MCF 10A (cell line): ENCODE data around the gene RABGAP1. TPM values are rescaled to one million over a fixed set of nuclear protein-coding genes. Genes with fewer than 3 reads are reported as not detected.

Experiments
- BruUV-seq: library from RNA; stranded (reverse); fragments of 400-500 nt; replicated peaks from 2 replicates; lab custom pipeline; 2021; lab: Mats Ljungman, UMichigan
- CTCF ChIA-PET: fragments of 300-600 bp; sonication (Branson Sonifier 250); formaldehyde crosslinking; extraction: SDS; loops from one replicate; lab custom pipeline; 2021; ENCODE audit warnings: antibody characterized with exemption, inconsistent platforms; lab: Yijun Ruan, JAX
- POLR2A ChIA-PET: fragments of 300-600, 350-650 bp; sonication (Branson Sonifier 250); formaldehyde crosslinking; extraction: SDS; loops from one replicate; lab custom pipeline; 2020; ENCODE audit warnings: antibody characterized with exemption, inconsistent platforms; lab: Yijun Ruan, JAX
- DNase-seq: peaks from one replicate; pipeline ENCODE4 v3.0.0-alpha.2; 2018; ENCODE audit not compliant: unreplicated experiment
- H3K27ac Mint-ChIP-seq: one replicate; pipeline ENCODE4 v1.8.0; 2022; ENCODE audit warnings: mild to moderate bottlenecking, low read depth, mixed read lengths; ENCODE audit not compliant: unreplicated experiment
- H3K27me3 Mint-ChIP-seq: one replicate; pipeline ENCODE4 v1.8.0; 2022; ENCODE audit warnings: mixed read lengths; ENCODE audit not compliant: insufficient read depth, unreplicated experiment
- H3K36me3 Mint-ChIP-seq: one replicate; pipeline ENCODE4 v1.8.0; 2022; ENCODE audit warnings: mild to moderate bottlenecking, moderate library complexity, mixed read lengths; ENCODE audit not compliant: insufficient read depth, unreplicated experiment
- H3K4me1 Mint-ChIP-seq: one replicate; pipeline ENCODE4 v1.8.0; 2022; ENCODE audit warnings: mixed read lengths; ENCODE audit not compliant: insufficient read depth, unreplicated experiment
- H3K4me3 Mint-ChIP-seq: one replicate; pipeline ENCODE4 v1.8.0; 2022; ENCODE audit warnings: mild to moderate bottlenecking, moderate library complexity, mixed read lengths; ENCODE audit not compliant: unreplicated experiment
- H3K9me3 Mint-ChIP-seq: one replicate; pipeline ENCODE4 v1.8.0; 2022; ENCODE audit warnings: mixed read lengths; ENCODE audit not compliant: unreplicated experiment
- intact Hi-C: fragments of 100-400 bp; cut with micrococcal nuclease; formaldehyde crosslinking; loops from 2 replicates; pipeline ENCODE4 v1.14.1; 2022
- total RNA-seq: library from RNA; stranded (reverse); gene quantifications from 2 replicates; pipeline ENCODE4 v1.2.3, GENCODE V29; 2022
- TF ChIP-seq, protein P1 (sequence below): fragments of 200-600 bp; IDR thresholded peaks from one replicate; pipeline ENCODE4 v1.8.0; 2022; ENCODE audit warnings: antibody characterized with exemption, mild to moderate bottlenecking; ENCODE audit not compliant: unreplicated experiment

RABGAP1 gene
- total RNA-seq, 1 experiment from 2014 or later, result 43.1 TPM

DNA sequence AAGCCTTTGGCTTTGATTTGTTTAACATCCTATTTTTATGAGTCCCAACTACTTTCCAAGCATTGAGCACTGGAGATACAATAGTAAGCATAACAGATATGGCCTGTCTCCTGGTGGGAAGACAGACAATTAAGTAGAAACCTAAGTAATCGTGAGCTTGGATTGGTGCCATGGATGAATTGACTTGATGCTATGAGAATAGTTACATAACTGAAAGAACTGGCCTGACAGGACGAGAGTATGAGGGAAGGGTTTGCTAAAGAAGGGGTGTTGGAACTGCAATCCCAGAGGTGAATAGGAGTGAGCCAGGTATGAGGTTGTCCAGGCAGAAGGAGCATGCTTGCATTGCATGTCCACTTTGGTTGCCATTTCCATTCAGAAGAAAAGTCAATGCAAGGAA is 145.1 kb downstream of the RABGAP1 start:
- no peak overlapping the region for H3K27ac Mint-ChIP-seq

DNA sequence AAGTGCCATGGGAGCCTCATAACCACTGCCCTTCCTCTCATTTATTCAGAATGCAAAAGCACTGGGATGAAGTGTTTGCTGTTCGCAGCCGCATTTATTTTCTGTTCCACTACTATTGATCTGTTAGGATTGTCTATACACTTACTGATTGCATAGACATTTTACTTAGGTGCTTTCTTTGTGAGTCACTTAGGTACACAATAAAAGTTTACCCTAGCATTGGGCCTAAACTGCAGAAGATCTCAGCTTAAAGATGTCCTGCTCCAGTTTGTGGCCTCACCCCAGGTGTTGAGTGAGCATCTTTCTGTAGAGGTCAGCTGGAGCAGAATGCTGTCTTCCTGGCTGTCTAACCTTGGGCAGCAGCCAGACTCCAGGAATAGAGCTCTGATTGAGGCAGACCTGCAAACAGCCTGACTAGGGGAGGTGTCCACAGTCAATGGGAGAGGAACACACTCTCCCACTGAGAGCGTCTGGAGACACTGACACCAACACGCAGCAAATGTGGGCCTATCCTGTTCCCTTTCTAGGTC is 146.6 kb downstream of the RABGAP1 start:
- CTCF ChIA-PET, result interaction anchor here (1.0 to 2.8 kb wide), 3 partner anchors 9 to 266 kb away, joined by 3 to 23 read pairs (median 6); no protein-coding TSS in a partner anchor
- no TSS peak for BruUV-seq
- no peaks in the 10 kb centered on the region for H3K9me3 Mint-ChIP-seq
- H3K4me3 Mint-ChIP-seq, result no peak overlapping the region
- TF ChIP-seq, protein P1, sequence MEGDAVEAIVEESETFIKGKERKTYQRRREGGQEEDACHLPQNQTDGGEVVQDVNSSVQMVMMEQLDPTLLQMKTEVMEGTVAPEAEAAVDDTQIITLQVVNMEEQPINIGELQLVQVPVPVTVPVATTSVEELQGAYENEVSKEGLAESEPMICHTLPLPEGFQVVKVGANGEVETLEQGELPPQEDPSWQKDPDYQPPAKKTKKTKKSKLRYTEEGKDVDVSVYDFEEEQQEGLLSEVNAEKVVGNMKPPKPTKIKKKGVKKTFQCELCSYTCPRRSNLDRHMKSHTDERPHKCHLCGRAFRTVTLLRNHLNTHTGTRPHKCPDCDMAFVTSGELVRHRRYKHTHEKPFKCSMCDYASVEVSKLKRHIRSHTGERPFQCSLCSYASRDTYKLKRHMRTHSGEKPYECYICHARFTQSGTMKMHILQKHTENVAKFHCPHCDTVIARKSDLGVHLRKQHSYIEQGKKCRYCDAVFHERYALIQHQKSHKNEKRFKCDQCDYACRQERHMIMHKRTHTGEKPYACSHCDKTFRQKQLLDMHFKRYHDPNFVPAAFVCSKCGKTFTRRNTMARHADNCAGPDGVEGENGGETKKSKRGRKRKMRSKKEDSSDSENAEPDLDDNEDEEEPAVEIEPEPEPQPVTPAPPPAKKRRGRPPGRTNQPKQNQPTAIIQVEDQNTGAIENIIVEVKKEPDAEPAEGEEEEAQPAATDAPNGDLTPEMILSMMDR, result no peak
- H3K4me1 Mint-ChIP-seq, result no peaks in the 10 kb centered on the region
- POLR2A ChIA-PET, result no interaction called here
- peaks cover 90% of the 10 kb centered on the region for H3K36me3 Mint-ChIP-seq
- H3K27ac Mint-ChIP-seq, result no peak overlapping the region
- H3K27me3 Mint-ChIP-seq, result no peaks in the 10 kb centered on the region
- intact Hi-C loops, result no loop called here
- DNase-seq, result no peak

More for the DNA sequence above, 145.1 kb downstream of the RABGAP1 start:
- Mint-ChIP-seq H3K4me3 (no peak overlapping the region), H3K9me3 (no peaks in the 10 kb centered on the region), H3K4me1 (no peaks in the 10 kb centered on the region), H3K27me3 (no peaks in the 10 kb centered on the region), H3K36me3 (peaks cover 88% of the 10 kb centered on the region)
- ChIA-PET POLR2A (interaction anchor here (1.0 kb wide), 1 partner anchor 12 kb away, joined by 4 read pairs; no protein-coding TSS in a partner anchor), CTCF (interaction anchor here (1.4 to 6.6 kb wide), 2 partner anchors 17 to 263 kb away, joined by 4 to 82 read pairs; no protein-coding TSS in a partner anchor)
- DNase-seq, result no peak
- no TSS peak for BruUV-seq
- intact Hi-C loops, result no loop called here
- TF ChIP-seq, protein P1, result no peak

DNA sequence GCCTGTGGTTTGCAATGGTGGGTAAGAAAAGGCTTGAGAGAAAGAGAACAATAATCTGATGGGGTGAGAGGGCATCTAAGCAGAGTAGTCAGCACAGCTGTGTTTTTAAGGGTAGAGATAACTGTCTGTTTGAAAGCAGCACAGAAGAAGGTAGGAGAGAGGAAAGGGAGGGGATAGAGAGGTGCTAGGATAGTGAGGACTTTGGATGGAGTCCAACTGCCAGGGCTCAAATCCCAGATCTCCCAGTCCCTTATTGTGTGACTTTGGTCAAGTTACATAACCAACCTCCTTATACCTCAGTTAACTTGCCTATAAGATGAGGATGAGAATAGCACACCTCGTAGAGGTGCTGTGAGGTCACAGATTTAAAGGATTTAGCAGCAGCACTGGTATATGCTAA is 148.2 kb downstream of the RABGAP1 start:
- Mint-ChIP-seq H3K36me3 (peaks cover 86% of the 10 kb centered on the region), H3K4me1 (no peaks in the 10 kb centered on the region), H3K9me3 (no peaks in the 10 kb centered on the region), H3K27ac (no peak overlapping the region), H3K27me3 (no peaks in the 10 kb centered on the region), H3K4me3 (no peak overlapping the region)
- CTCF ChIA-PET, result interaction anchor here (0.9 to 2.8 kb wide), 3 partner anchors 9 to 260 kb away, joined by 3 to 23 read pairs (median 3); no protein-coding TSS in a partner anchor
- TF ChIP-seq, protein P1, result no peak
- POLR2A ChIA-PET, result no interaction called here
- intact Hi-C loops, result no loop called here
- BruUV-seq, result no TSS peak
- DNase-seq, result no peak

DNA sequence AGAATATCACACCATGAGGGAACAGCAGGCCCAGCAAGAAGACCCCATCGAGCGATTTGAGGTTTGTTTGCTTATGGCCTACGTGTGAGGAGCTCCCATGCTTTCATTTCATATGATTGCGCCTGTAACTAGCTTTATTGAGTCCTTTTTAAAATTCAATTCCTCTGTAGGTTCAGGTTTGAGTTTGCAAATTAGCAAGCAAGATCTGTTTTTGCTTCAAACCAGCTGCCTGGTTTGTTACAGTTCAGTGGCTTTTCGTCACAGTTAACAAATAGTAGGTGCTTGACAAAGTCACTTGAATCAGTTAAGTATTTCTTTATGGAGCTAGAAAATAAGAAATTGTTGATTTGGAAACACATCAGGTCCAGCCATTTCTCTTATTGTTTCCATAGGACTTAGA is 149.0 kb downstream of the RABGAP1 start:
- peaks cover 79% of the 10 kb centered on the region for H3K36me3 Mint-ChIP-seq
- POLR2A ChIA-PET, result no interaction called here
- TF ChIP-seq, protein P1, result no peak
- intact Hi-C loops, result no loop called here
- H3K4me1 Mint-ChIP-seq, result no peaks in the 10 kb centered on the region
- no peak overlapping the region for H3K4me3 Mint-ChIP-seq
- BruUV-seq, result no TSS peak
- no peak overlapping the region for H3K27ac Mint-ChIP-seq
- no peaks in the 10 kb centered on the region for H3K9me3 Mint-ChIP-seq
- no peak for DNase-seq
- H3K27me3 Mint-ChIP-seq, result no peaks in the 10 kb centered on the region
- CTCF ChIA-PET, result interaction anchor here (0.9 to 4.4 kb wide), 5 partner anchors 9 to 265 kb away, joined by 3 to 33 read pairs (median 4); no protein-coding TSS in a partner anchor
